D721Med (cell line): ENCODE data around the gene FOXD2.

Source experiments
- DNase-seq: peaks from one replicate; pipeline ENCODE4 v3.0.0; 2011; ENCODE audit warnings: low spot score; ENCODE audit not compliant: insufficient read length
- FAIRE-seq: peaks from 2 replicates; lab custom pipeline; 2011; peaks lifted over from hg19 to GRCh38; lab: Jason Lieb, UNC
- CTCF ChIP-seq: IDR thresholded peaks from 2 replicates; pipeline ENCODE4 v1.5.1; 2012; ENCODE audit warnings: mild to moderate bottlenecking, control low read depth; ENCODE audit not compliant: insufficient read depth; ENCODE audit errors: missing control alignments

Gene FOXD2

GRCh38 chr1:47437447-47438164 lies at the start of gene FOXD2:
TSS of gene FOXD2 (plus strand) at chr1:47438044. CDS start at chr1:47438136, 92 bp downstream.
- peak; percentile 47 for TF ChIP-seq CTCF
- DNase-seq (peak; percentile 93), FAIRE-seq (no peak)

- peak; percentile 83 for TF ChIP-seq CTCF
- FAIRE-seq (no peak), DNase-seq (no peak)
Observed at GRCh38 chr1:47388891-47389238, 49.0 kb upstream of the FOXD2 start.

GRCh38 chr1:47389731-47390130 lies 48.1 kb upstream of the FOXD2 start:
- DNase-seq (no peak), FAIRE-seq (no peak)
- TF ChIP-seq CTCF = no peak

- TF ChIP-seq CTCF = no peak
- no peak for DNase-seq
- no peak for FAIRE-seq
Observed at GRCh38 chr1:47390843-47391242, 47.0 kb upstream of the FOXD2 start.

GRCh38 chr1:47393141-47393540 lies 44.7 kb upstream of the FOXD2 start:
- FAIRE-seq = no peak
- DNase-seq = no peak
- TF ChIP-seq CTCF = no peak

GRCh38 chr1:47395433-47395832 lies 42.4 kb upstream of the FOXD2 start:
- TF ChIP-seq CTCF = no peak
- DNase-seq = no peak
- FAIRE-seq = no peak

- FAIRE-seq = no peak
- TF ChIP-seq CTCF = no peak
Observed at GRCh38 chr1:47396671-47397196, 41.1 kb upstream of the FOXD2 start.

More at GRCh38 chr1:47396671-47397196, 41.1 kb upstream of the FOXD2 start:
- no peak for DNase-seq
